Measurements from ENCODE around the gene CLCA4. TPM values are rescaled to one million over a fixed set of nuclear protein-coding genes. Genes with fewer than 3 reads are reported as not detected.

Gene CLCA4
- total and polyA plus RNA-seq, 4 donors, result 0.03 TPM; not detected in 3

GRCh38 chr1:86552376-86552775 lies 5.5 kb downstream of the CLCA4 start:
- H3K36me3 ChIP-seq (ENCODE audit: control insufficient read depth in 4 of 4, insufficient read depth in 3 of 4, low read depth in 1 of 4, low read length in 3 of 4), result no peaks in the 10 kb centered on the region
- no peaks in the 10 kb centered on the region for H3K9me3 ChIP-seq (ENCODE audit: control insufficient read depth in 4 of 4, low read length in 3 of 4)
- TF ChIP-seq EGR1 (IDR thresholded peaks at IDR 0.05; ENCODE audit: low read depth in 2 of 2) (no peak), SP1 (IDR thresholded peaks at IDR 0.05) (no peak), RAD21 (IDR thresholded peaks at IDR 0.05) (no peak), RXRA (IDR thresholded peaks at IDR 0.05) (no peak), JUND (IDR thresholded peaks at IDR 0.05) (no peak), REST (IDR thresholded peaks at IDR 0.05) (no peak), FOXA1 (IDR thresholded peaks at IDR 0.05) (no peak), YY1 (IDR thresholded peaks at IDR 0.05) (no peak), NR2F2 (IDR thresholded peaks at IDR 0.05) (no peak), FOXA2 (IDR thresholded peaks at IDR 0.05) (no peak)
- TF ChIP-seq, protein P1, sequence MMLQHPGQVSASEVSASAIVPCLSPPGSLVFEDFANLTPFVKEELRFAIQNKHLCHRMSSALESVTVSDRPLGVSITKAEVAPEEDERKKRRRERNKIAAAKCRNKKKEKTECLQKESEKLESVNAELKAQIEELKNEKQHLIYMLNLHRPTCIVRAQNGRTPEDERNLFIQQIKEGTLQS (IDR thresholded peaks at IDR 0.05), result no peak
- TF ChIP-seq, protein P2, sequence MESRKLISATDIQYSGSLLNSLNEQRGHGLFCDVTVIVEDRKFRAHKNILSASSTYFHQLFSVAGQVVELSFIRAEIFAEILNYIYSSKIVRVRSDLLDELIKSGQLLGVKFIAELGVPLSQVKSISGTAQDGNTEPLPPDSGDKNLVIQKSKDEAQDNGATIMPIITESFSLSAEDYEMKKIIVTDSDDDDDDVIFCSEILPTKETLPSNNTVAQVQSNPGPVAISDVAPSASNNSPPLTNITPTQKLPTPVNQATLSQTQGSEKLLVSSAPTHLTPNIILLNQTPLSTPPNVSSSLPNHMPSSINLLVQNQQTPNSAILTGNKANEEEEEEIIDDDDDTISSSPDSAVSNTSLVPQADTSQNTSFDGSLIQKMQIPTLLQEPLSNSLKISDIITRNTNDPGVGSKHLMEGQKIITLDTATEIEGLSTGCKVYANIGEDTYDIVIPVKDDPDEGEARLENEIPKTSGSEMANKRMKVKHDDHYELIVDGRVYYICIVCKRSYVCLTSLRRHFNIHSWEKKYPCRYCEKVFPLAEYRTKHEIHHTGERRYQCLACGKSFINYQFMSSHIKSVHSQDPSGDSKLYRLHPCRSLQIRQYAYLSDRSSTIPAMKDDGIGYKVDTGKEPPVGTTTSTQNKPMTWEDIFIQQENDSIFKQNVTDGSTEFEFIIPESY (IDR thresholded peaks at IDR 0.05), result no peak
- H3K27me3 ChIP-seq (ENCODE audit: control insufficient read depth in 4 of 4, insufficient read depth in 4 of 4, low read length in 3 of 4), result no peaks in the 10 kb centered on the region
- no peaks in the 10 kb centered on the region for H3K4me1 ChIP-seq (ENCODE audit: control insufficient read depth in 4 of 4, insufficient read depth in 4 of 4, low read length in 3 of 4)
- no peak overlapping the region for H3K9ac ChIP-seq (ENCODE audit: low read depth in 1 of 2, low read length in 2 of 2)
- WGBS, result 95% methylated on average over 19 of the region's 19 CpGs
- no peak overlapping the region for H3K4me3 ChIP-seq (ENCODE audit: low read depth in 1 of 3, low read length in 3 of 3)
- no peak for DNase-seq (ENCODE audit: low spot score)
- no peak overlapping the region for H3K27ac ChIP-seq (ENCODE audit: low read depth in 1 of 2, low read length in 2 of 2)

DNA sequence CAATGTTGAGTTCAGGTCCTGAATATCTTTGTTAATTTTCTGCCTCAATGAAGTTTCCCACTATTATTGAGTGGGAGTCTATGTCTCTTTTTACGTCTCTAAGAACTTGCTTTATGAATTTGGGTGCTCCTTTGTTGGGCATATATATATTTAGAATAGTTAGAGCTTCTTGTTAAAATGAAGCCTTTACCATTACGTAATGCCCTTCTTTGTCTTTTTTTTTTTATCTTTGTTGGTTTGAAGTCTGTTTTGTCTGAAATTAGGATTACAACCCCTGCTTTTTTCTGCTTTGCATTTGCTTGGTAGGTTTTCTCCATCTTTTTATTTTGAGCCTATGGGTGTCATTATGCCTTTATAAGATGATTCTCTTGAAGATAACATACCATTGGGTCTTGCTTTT lies 10.9 kb downstream of the CLCA4 start:
- Histone ChIP-seq H3K9me3 (ENCODE audit: control insufficient read depth in 4 of 4, low read length in 3 of 4) (peaks cover 0 to 4% (median 0%) of the 10 kb centered on the region in 4 donors), H3K4me1 (ENCODE audit: control insufficient read depth in 4 of 4, insufficient read depth in 4 of 4, low read length in 3 of 4) (no peaks in the 10 kb centered on the region), H3K27ac (ENCODE audit: low read depth in 1 of 2, low read length in 2 of 2) (no peak overlapping the region), H3K27me3 (ENCODE audit: control insufficient read depth in 4 of 4, insufficient read depth in 4 of 4, low read length in 3 of 4) (peaks cover 0 to 4% (median 0%) of the 10 kb centered on the region in 4 donors), H3K4me3 (ENCODE audit: low read depth in 1 of 3, low read length in 3 of 3) (no peak overlapping the region), H3K36me3 (ENCODE audit: control insufficient read depth in 4 of 4, insufficient read depth in 3 of 4, low read depth in 1 of 4, low read length in 3 of 4) (no peaks in the 10 kb centered on the region), H3K9ac (ENCODE audit: low read depth in 1 of 2, low read length in 2 of 2) (no peak overlapping the region)
- TF ChIP-seq, protein P3, sequence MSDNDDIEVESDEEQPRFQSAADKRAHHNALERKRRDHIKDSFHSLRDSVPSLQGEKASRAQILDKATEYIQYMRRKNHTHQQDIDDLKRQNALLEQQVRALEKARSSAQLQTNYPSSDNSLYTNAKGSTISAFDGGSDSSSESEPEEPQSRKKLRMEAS (IDR thresholded peaks at IDR 0.05), result no peak
- TF ChIP-seq FOXA2 (IDR thresholded peaks at IDR 0.05), result no peak
- TF ChIP-seq RXRA (IDR thresholded peaks at IDR 0.05), result no peak
- TF ChIP-seq FOXA1 (IDR thresholded peaks at IDR 0.05), result no peak
- TF ChIP-seq NR2F2 (IDR thresholded peaks at IDR 0.05), result no peak
- no peak for TF ChIP-seq HNF4A (conservative IDR thresholded peaks at IDR 0.05)
- TF ChIP-seq, protein P4, sequence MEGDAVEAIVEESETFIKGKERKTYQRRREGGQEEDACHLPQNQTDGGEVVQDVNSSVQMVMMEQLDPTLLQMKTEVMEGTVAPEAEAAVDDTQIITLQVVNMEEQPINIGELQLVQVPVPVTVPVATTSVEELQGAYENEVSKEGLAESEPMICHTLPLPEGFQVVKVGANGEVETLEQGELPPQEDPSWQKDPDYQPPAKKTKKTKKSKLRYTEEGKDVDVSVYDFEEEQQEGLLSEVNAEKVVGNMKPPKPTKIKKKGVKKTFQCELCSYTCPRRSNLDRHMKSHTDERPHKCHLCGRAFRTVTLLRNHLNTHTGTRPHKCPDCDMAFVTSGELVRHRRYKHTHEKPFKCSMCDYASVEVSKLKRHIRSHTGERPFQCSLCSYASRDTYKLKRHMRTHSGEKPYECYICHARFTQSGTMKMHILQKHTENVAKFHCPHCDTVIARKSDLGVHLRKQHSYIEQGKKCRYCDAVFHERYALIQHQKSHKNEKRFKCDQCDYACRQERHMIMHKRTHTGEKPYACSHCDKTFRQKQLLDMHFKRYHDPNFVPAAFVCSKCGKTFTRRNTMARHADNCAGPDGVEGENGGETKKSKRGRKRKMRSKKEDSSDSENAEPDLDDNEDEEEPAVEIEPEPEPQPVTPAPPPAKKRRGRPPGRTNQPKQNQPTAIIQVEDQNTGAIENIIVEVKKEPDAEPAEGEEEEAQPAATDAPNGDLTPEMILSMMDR (IDR thresholded peaks at IDR 0.05; ENCODE audit: low read depth, low read length, missing input control), result no peak
- TF ChIP-seq JUND (IDR thresholded peaks at IDR 0.05), result no peak
- DNase-seq (ENCODE audit: low spot score), result no peak
- WGBS, result 71% methylated on average over 2 of the region's 2 CpGs
